HepG2 (cell line): ENCODE results near the gene LEMD2. TPM values are rescaled to one million over a fixed set of nuclear protein-coding genes. Genes with fewer than 3 reads are reported as not detected.
A peak's percentile ranks its signal among the peaks of the same experiment; 100 is the strongest.

Source experiments
- DR1 ChIP-seq: sonication (generic); formaldehyde crosslinking; IDR thresholded peaks from 2 replicates; pipeline ENCODE4 v1.8.0; 2021; ENCODE audit warnings: mild to moderate bottlenecking, missing genetic modification reagents, inconsistent platforms
- GATAD1 ChIP-seq: IDR thresholded peaks from 2 replicates; pipeline ENCODE4 v1.6.1; 2016; ENCODE audit warnings: missing genetic modification reagents, missing compliant biosample characterization
- JARID2 ChIP-seq: sonication (generic); formaldehyde crosslinking; IDR thresholded peaks from 2 replicates; pipeline ENCODE4 v1.8.1; 2023; ENCODE audit warnings: missing genetic modification reagents, inconsistent platforms; ENCODE audit not compliant: insufficient replicate concordance
- KAT7 ChIP-seq: IDR thresholded peaks from 2 replicates; pipeline ENCODE4 v1.6.1; 2018; ENCODE audit warnings: borderline replicate concordance, missing compliant biosample characterization
- NCOA2 ChIP-seq: sonication (generic); formaldehyde crosslinking; IDR thresholded peaks from 2 replicates; pipeline ENCODE4 v1.8.0; 2022; ENCODE audit warnings: inconsistent platforms
- NONO ChIP-seq, 2 experiments: fragments of 450-650 bp in 1 of 2; sonication (generic) in 1 of 2; formaldehyde crosslinking in 1 of 2; IDR thresholded peaks in 1 of 2; conservative IDR thresholded peaks in 1 of 2; 2 replicates each; pipeline versions ENCODE4 v1.6.1 to v1.8.0; 2017 to 2022; ENCODE audit warnings: mild to moderate bottlenecking in 1 of 2, missing genetic modification reagents in 1 of 2, moderate library complexity in 1 of 2
- ZBTB42 ChIP-seq: sonication (generic); formaldehyde crosslinking; IDR thresholded peaks from 2 replicates; pipeline ENCODE4 v1.5.0; 2020; ENCODE audit warnings: mild to moderate bottlenecking, missing genetic modification reagents
- ZSCAN21 ChIP-seq: sonication (generic); formaldehyde crosslinking; IDR thresholded peaks from 2 replicates; pipeline ENCODE4 v1.8.0; 2022; ENCODE audit warnings: mild to moderate bottlenecking, missing genetic modification reagents, moderate library complexity, borderline replicate concordance
- ZSCAN31 ChIP-seq: sonication (generic); formaldehyde crosslinking; IDR thresholded peaks from 2 replicates; pipeline ENCODE4 v1.5.0; 2020; ENCODE audit warnings: low read depth, mild to moderate bottlenecking, missing genetic modification reagents
- polyA plus RNA-seq, 8 experiments: library from polyadenylated mRNA; depleted of rRNA in 3 of 8; stranded (reverse) in 7 of 8; unstranded in 1 of 8; fragments of >200 nt; fragmentation: Illumina TruSeq in 4 of 8; extraction: Trizol in 4 of 8; gene quantifications; 2 replicates each; pipeline versions ENCODE4 v1.2.1 to v1.2.3, GENCODE V29; 2011 to 2016; ENCODE audit warnings: low read depth in 4 of 8, missing spikeins in 1 of 8, mixed read lengths in 1 of 8; ENCODE audit not compliant: insufficient read depth in 1 of 8
- total RNA-seq, 5 experiments: library from RNA; depleted of rRNA; stranded (reverse); fragments of >200 nt; fragmentation: Illumina TruSeq; extraction: Trizol; gene quantifications; 2 replicates each; pipeline ENCODE4 v1.2.3, GENCODE V29; 2016; ENCODE audit warnings: low read depth in 1 of 5
- TF ChIP-seq, protein P1 (sequence below): sonication (generic); formaldehyde crosslinking; IDR thresholded peaks from 2 replicates; pipeline ENCODE4 v1.4.0; 2020; ENCODE audit warnings: missing genetic modification reagents
- TF ChIP-seq, protein P2 (sequence below): sonication (generic); formaldehyde crosslinking; IDR thresholded peaks from 2 replicates; pipeline ENCODE4 v1.4.0; 2020; ENCODE audit warnings: low read depth, mild to moderate bottlenecking, missing genetic modification reagents
- TF ChIP-seq, protein P3 (sequence below): sonication (generic); formaldehyde crosslinking; IDR thresholded peaks from 2 replicates; pipeline ENCODE4 v1.5.1; 2020; ENCODE audit warnings: mild to moderate bottlenecking, missing genetic modification reagents
- TF ChIP-seq, protein P4 (sequence below): IDR thresholded peaks from 2 replicates; pipeline ENCODE4 v1.6.1; 2012; ENCODE audit warnings: low read depth, low read length, improper control_type of control experiment
- TF ChIP-seq, protein P5 (sequence below): sonication (generic); formaldehyde crosslinking; IDR thresholded peaks from 2 replicates; pipeline ENCODE4 v1.4.0; 2020; ENCODE audit warnings: missing genetic modification reagents

Gene LEMD2
- total and polyA plus RNA-seq, 2 of the 13 experiments (the other 11 are each of a cell fraction or from before 2014, with no cell fraction given) = 45.2 to 62.9 TPM

DNA sequence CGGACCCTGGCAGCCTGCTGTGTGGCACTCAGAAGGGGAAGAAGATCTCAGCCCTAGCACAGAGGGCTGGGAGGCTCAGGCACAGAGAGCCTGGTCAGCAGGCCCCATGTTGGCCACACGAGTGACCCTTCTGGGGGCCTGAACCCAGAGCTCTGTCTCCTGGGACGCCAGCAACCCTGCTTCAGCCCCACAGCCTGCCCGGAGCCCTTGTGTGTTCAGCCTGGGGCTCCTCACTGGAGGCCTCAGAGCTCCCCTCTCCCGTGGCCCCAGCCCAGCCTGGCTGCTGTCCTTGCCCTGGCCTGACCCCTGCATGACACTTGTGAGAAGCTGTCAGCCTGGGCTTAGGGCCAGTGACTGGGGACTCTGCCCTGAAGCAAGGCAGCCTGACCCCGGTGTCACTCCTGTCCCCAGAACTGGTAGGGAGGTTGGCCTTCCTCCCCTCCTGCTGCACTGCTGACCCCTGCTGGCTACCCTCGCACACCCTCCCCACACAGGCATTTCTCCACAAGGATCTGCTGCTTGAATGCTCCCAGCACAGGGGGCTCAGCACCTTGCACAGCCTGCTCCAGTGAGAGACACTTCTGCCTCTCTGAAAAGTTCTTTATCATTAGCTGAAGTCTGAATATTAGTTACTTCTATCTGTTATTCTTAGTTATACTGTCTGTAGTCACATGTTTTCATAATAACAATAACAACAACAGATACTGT, 26.9 kb downstream of the LEMD2 start (continued):
- TF ChIP-seq, protein P1, sequence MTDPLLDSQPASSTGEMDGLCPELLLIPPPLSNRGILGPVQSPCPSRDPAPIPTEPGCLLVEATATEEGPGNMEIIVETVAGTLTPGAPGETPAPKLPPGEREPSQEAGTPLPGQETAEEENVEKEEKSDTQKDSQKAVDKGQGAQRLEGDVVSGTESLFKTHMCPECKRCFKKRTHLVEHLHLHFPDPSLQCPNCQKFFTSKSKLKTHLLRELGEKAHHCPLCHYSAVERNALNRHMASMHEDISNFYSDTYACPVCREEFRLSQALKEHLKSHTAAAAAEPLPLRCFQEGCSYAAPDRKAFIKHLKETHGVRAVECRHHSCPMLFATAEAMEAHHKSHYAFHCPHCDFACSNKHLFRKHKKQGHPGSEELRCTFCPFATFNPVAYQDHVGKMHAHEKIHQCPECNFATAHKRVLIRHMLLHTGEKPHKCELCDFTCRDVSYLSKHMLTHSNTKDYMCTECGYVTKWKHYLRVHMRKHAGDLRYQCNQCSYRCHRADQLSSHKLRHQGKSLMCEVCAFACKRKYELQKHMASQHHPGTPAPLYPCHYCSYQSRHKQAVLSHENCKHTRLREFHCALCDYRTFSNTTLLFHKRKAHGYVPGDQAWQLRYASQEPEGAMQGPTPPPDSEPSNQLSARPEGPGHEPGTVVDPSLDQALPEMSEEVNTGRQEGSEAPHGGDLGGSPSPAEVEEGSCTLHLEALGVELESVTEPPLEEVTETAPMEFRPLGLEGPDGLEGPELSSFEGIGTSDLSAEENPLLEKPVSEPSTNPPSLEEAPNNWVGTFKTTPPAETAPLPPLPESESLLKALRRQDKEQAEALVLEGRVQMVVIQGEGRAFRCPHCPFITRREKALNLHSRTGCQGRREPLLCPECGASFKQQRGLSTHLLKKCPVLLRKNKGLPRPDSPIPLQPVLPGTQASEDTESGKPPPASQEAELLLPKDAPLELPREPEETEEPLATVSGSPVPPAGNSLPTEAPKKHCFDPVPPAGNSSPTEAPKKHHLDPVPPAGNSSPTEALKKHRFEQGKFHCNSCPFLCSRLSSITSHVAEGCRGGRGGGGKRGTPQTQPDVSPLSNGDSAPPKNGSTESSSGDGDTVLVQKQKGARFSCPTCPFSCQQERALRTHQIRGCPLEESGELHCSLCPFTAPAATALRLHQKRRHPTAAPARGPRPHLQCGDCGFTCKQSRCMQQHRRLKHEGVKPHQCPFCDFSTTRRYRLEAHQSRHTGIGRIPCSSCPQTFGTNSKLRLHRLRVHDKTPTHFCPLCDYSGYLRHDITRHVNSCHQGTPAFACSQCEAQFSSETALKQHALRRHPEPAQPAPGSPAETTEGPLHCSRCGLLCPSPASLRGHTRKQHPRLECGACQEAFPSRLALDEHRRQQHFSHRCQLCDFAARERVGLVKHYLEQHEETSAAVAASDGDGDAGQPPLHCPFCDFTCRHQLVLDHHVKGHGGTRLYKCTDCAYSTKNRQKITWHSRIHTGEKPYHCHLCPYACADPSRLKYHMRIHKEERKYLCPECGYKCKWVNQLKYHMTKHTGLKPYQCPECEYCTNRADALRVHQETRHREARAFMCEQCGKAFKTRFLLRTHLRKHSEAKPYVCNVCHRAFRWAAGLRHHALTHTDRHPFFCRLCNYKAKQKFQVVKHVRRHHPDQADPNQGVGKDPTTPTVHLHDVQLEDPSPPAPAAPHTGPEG (CRISPR knock-in tag) = peak; percentile 59; the same call in 1 of the 2 replicates
- peak; percentile 59; the same call in 1 of the 2 replicates for TF ChIP-seq GATAD1 (CRISPR knock-in tag)
- no peak for TF ChIP-seq DR1 (CRISPR knock-in tag)
- TF ChIP-seq, protein P2, sequence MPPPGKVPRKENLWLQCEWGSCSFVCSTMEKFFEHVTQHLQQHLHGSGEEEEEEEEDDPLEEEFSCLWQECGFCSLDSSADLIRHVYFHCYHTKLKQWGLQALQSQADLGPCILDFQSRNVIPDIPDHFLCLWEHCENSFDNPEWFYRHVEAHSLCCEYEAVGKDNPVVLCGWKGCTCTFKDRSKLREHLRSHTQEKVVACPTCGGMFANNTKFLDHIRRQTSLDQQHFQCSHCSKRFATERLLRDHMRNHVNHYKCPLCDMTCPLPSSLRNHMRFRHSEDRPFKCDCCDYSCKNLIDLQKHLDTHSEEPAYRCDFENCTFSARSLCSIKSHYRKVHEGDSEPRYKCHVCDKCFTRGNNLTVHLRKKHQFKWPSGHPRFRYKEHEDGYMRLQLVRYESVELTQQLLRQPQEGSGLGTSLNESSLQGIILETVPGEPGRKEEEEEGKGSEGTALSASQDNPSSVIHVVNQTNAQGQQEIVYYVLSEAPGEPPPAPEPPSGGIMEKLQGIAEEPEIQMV = peak; percentile 71; the same call in 1 of the 2 replicates
- TF ChIP-seq, protein P3, sequence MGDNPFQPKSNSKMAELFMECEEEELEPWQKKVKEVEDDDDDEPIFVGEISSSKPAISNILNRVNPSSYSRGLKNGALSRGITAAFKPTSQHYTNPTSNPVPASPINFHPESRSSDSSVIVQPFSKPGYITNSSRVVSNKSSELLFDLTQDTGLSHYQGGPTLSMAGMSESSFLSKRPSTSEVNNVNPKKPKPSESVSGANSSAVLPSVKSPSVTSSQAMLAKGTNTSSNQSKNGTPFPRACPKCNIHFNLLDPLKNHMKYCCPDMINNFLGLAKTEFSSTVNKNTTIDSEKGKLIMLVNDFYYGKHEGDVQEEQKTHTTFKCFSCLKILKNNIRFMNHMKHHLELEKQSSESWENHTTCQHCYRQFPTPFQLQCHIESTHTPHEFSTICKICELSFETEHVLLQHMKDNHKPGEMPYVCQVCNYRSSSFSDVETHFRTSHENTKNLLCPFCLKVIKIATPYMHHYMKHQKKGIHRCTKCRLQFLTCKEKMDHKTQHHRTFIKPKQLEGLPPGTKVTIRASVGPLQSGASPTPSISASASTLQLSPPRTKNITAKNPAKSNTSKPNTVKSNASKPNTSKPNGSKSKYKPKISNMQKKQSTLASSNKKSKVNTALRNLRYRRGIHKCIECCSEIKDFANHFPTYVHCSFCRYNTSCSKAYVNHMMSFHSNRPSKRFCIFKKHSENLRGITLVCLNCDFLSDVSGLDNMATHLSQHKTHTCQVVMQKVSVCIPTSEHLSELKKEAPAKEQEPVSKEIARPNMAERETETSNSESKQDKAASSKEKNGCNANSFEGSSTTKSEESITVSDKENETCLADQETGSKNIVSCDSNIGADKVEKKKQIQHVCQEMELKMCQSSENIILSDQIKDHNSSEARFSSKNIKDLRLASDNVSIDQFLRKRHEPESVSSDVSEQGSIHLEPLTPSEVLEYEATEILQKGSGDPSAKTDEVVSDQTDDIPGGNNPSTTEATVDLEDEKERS = peak; percentile 94
- no peak; the same call in 1 of the 2 replicates for TF ChIP-seq KAT7 (CRISPR knock-in tag)
- peak; percentile 74; the same call in 1 of the 2 replicates for TF ChIP-seq ZSCAN21
- TF ChIP-seq ZSCAN31 (CRISPR knock-in tag) = peak; percentile 93
- no peak for TF ChIP-seq NONO (IDR thresholded peaks at IDR 0.05)
- peak; percentile 92 for TF ChIP-seq NONO (CRISPR knock-in tag; conservative IDR thresholded peaks at IDR 0.05)
- TF ChIP-seq, protein P4, sequence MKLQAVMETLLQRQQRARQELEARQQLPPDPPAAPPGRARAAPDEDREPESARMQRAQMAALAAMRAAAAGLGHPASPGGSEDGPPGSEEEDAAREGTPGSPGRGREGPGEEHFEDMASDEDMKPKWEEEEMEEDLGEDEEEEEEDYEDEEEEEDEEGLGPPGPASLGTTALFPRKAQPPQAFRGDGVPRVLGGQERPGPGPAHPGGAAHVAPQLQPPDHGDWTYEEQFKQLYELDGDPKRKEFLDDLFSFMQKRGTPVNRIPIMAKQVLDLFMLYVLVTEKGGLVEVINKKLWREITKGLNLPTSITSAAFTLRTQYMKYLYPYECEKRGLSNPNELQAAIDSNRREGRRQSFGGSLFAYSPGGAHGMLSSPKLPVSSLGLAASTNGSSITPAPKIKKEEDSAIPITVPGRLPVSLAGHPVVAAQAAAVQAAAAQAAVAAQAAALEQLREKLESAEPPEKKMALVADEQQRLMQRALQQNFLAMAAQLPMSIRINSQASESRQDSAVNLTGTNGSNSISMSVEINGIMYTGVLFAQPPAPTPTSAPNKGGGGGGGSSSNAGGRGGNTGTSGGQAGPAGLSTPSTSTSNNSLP = no peak; the same call in 1 of the 2 replicates
- peak; percentile 52; the same call in 1 of the 2 replicates for TF ChIP-seq ZBTB42 (CRISPR knock-in tag)
- no peak for TF ChIP-seq JARID2 (CRISPR knock-in tag)
- TF ChIP-seq, protein P5, sequence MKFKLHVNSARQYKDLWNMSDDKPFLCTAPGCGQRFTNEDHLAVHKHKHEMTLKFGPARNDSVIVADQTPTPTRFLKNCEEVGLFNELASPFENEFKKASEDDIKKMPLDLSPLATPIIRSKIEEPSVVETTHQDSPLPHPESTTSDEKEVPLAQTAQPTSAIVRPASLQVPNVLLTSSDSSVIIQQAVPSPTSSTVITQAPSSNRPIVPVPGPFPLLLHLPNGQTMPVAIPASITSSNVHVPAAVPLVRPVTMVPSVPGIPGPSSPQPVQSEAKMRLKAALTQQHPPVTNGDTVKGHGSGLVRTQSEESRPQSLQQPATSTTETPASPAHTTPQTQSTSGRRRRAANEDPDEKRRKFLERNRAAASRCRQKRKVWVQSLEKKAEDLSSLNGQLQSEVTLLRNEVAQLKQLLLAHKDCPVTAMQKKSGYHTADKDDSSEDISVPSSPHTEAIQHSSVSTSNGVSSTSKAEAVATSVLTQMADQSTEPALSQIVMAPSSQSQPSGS (CRISPR knock-in tag) = peak; percentile 73
- peak; percentile 82 for TF ChIP-seq NCOA2
